KBM-7 (cell line): Measurements from ENCODE around the gene SLC2A3.
A peak's percentile ranks its signal among the peaks of the same experiment; 100 is the strongest.
"Not testable (repeated sequence)": the region's sequence is repeated elsewhere in the genome, so short reads cannot be mapped to it uniquely, and the experiment has no call there.

ENCODE experiments used
- DNase-seq: peaks from one replicate; pipeline ENCODE4 v3.0.0-alpha.2; 2015
- in situ Hi-C: fragments of 300-500 bp; cut with MboI; formaldehyde crosslinking; loops from 2 replicates; pipeline ENCODE4 v1.14.3; 2020; ENCODE audit warnings: low sequenced_read_pairs, low pct_unique_long_range_greater_than_20kb, mixed read lengths

SLC2A3 gene

DNA sequence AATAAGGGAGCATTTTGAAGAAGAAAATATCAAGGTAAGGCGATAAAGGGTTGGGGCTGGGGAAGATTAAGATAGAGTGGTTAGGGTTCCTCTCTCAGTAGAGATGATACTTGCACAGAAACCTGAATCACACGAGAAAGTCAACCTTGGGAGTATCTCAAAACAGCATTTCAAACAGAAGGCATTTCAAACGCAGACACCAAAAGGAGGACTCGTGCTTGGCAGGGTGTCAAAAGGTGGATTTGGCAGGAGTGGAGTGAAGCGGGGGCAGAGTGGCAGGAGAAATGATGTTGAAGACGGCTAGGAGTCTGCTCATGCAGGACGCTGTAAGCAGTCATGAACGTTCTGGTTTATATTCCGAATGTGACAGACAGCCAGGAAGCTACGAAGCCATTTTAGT, 18.4 kb upstream of the SLC2A3 start:
- DNase-seq, in situ Hi-C loops: not testable (repeated sequence)

DNA sequence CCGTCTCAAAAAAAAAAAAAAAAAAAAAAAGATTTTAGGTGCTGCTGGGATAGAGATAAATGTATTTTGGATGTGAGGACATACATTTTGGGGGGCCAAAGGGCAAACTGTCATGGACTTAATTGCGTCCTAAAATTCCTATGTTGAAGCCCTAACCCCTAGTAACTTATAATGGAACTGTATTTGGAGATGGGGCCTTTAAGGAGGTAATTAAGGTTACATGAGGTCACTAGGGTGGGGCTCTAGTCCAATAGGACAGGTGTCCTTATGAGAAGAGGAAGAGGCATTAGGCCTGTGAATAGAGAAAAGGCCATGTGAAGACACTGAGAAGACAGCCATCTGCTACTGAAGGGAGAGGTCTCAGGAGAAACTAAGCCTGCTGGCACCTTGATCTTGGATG, 17.9 kb upstream of the SLC2A3 start:
- in situ Hi-C loops, result not testable (repeated sequence)

DNA sequence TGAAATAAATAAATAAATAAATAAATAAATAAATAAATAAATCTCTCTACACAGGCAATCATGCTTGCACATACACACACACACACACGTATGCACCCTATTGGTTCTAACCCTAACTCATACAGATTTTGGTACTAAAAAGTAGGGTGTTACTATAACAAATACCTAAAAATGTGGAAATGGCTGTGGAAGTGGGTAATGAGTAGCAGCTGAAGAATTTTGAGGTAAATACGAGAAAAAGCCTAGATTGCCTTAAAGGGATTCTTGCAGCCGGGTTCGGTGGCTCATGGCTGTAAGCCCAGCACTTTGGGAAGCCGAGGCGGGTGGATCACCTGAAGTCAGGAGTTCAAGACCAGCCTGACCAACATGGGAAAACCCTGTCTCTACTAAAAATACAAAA, 15.7 kb upstream of the SLC2A3 start:
- no peak for DNase-seq
- in situ Hi-C loops, result no loop called here

More for the DNA sequence above, 17.9 kb upstream of the SLC2A3 start:
- DNase-seq, result not testable (repeated sequence)

DNA sequence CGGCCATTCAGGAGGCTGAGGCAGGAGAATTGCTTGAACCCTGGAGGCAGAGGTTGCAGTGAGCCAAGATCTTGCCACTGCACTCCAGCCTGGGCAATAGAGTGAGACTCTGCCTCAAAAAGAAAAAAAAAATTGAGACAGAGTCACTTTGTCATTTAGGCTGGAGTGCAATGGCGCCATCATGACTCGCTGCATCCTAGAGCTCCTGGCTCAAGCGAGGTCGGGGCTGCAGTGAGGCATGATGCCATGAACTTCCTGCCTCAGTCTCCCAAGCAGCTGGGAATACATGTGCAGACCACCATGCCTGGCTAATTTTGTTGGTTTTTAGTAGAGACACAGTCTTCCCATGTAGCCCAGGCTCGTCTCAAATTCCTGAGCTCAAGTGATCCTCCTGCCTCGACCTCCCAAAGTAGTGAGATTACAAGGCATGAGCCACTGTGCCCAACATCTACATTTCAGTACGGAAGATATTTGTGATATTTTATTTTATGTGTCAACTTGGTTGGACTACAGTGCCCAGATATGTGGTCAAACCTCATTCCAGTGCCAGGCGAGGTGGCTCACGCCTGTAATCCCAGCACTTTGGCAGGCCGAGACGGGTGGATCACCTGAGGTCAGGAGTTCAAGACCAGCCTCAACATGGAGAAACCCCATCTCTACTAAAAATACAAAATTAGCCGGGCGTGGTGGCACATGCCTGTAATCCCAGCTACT, 14.4 kb upstream of the SLC2A3 start:
- DNase-seq, in situ Hi-C loops: not testable (repeated sequence)

DNA sequence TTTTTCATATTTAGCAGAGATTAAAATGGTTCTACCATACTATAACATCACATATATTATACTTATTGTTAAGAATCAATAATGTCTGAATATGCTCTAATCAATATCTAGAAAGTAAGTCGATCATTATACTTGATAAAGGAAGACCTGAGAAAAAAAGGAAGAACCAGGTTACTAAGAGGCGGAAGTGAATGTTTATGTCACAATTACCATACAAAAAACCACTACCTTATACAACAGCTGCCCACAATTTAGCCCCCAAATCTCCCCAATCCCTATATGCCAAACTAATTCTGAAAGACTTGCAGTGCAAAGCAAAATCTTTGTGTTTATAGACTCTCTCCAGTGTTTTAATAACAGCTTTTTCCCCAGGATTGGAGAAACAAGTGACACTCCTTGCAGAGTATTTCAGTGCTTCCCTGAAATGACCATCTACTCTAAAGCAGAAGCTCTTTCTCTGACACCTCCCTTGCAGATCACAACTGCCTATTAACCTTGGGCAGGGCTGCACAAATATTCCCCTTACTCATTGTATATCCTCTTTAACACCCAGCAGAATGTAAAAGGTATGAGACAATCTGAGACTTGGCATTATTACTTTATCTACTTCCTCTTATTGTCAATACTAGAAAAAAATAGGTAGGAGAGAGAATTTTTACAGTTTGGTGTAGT, 12.7 kb upstream of the SLC2A3 start:
- in situ Hi-C loops, result no loop called here
- peak; percentile 62 for DNase-seq

DNA sequence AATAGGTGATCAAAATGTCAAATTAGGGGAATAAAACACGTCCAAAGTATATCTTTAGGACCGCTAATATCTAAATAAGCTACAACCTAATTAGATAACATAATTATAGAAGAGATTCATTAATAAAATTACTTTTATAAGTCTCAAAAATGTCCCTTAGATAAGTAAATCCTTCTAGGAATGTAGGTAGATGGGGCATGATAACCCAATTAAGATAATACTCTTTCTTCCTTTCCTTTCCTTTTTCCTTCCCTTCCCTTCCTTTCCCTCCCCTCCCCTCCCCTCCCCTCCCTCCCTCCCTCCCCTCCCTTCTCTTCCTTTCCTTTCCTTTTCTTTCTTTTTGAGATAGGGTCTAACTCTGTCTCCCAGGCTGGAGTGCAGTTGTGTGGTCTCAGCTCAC, 11.0 kb upstream of the SLC2A3 start:
- no peak for DNase-seq
- in situ Hi-C loops, result no loop called here

DNA sequence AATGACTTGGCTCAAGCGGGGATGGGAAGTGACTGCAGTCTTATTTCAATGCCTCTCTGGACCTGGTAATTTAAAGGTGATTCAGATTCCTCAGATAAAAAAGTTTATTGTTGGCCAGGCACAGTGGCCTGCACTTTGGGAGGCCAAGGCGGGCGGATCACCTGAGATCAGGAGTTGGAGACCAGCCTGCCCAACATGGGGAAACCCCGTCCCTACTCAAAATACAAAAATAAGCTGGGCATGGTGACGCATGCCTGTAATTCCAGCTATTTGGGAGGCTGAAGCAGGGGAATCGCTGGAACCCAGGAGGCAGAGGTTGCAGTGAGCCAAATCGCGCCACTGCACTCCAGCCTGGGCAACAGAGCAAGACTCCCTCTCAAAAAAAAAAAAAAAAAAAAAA, 8.8 kb upstream of the SLC2A3 start:
- in situ Hi-C loops, DNase-seq: not testable (repeated sequence)

GRCh38 chr12:7940906-7941305, 4.9 kb upstream of the SLC2A3 start:
- in situ Hi-C loops, result no loop called here
- no peak for DNase-seq

- in situ Hi-C loops, result no loop called here
- peak; percentile 74 for DNase-seq
These were observed 2.0 kb upstream of the SLC2A3 start for GRCh38 chr12:7937833-7938506.

GRCh38 chr12:7934889-7935492, 996 bp downstream of the SLC2A3 start:
- DNase-seq, result no peak
- in situ Hi-C loops, result no loop called here

DNA sequence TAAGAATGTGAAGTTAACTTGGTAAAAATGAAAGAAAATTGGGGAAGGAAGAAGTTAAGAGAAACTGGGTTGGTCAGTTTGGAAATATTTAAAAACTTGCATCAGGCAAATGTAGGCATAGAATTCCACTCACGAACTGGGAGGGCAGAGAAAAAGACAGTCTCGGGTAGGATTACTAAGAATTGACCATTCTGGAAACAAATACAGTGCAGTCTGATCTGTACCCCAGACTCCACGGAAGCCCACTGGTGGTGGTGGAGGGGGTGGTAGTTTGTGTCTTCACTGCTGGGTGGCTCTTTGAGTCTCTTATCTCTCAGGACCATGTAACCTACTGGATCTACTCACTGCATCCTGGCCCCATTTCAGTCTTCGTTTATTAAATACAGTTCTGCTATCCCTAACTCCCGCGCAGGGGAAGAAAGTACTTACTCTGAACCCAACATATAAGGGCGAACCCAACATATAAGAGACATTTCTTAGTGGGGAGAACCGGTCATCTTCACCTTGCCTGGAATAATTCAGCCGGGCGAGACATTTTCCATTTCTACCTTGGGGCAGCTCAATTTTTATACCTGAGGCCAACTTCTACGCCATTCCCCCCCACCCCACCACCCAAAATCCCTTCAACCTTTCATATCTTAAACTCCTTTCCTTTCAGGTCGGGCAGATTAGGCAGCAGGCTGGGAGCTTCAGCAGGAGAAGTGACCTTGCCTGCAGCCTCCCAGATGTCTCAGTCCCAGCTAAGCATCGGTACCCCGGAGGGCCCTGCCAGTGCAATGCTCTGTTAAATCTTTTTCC, 1.7 kb downstream of the SLC2A3 start:
- in situ Hi-C loops, result no loop called here
- peak; percentile 19 for DNase-seq

- DNase-seq, result peak; percentile 92
- in situ Hi-C loops, result no loop called here
These were observed 2.7 kb downstream of the SLC2A3 start for GRCh38 chr12:7933255-7933726.

- DNase-seq, in situ Hi-C loops: not testable (repeated sequence)
These were observed 3.3 kb downstream of the SLC2A3 start for GRCh38 chr12:7932599-7933240.

DNA sequence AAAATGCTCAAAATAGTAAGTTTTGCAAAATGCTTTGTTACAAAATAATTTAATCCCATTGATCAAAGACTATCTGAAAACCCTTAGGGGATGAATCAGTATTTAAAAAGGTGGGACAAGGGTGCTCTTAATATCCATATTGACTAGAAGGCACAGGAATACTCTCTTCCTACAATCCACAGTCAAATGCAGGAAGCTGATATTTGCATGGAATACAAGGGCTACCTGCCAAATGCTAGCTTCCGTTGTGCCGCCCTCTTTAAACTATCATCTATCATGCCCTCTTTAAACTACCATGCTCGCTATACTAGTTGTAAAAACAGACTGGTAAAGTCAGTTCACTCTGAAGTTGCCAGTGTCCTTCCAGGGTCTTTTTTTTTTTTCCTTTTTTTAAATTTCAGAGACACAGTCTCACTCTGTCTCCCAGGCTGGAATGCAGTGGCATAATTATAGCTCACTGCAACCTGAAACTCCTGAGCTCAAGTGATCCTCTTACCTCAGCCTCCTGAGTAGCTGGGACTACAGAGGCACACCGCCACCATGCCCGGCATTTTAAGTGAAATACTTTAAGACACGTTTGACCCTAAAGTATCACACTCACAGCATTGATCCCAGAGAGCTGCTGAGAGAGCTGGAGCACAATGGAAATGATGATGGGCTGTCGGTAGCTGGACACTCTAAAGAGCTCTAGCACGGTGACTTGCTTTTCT, 6.7 kb downstream of the SLC2A3 start:
- in situ Hi-C loops, result no loop called here
- DNase-seq, result no peak

GRCh38 chr12:7927470-7927869, 8.5 kb downstream of the SLC2A3 start:
- DNase-seq, result no peak
- in situ Hi-C loops, result no loop called here

- DNase-seq, in situ Hi-C loops: not testable (repeated sequence)
These were observed 9.8 kb downstream of the SLC2A3 start for GRCh38 chr12:7926068-7926666.
